ENCODE data around the gene SNX1.

DNA sequence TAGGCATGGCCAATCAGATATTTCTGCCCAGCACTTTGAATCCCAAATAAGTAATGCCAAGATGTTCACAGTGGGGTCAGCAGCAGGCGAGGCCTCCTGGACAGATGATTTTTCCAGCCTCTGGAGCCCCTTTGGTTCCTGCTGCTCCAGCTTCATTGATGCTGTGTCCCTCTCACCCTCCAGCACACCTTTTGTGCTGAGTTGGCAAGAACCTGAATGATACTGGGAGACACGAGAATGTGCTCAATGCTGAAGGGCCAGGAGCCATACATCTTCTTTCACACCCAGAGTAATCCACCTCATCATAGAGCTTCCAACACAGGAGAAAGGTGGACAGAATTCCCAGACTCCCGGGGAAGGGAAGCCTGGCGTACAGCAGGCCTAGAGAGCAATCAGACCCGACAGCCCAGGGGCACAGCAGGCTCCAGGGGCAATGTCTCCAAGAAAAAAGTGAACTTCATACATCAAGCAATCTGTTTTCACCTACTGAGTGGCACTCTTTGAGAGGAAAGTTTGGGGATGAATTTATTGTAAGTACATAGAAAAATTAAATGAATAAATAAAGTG, 42.8 kb upstream of the SNX1 start:
- TF ChIP-seq CTCF (IDR thresholded peaks at IDR 0.05), result no peak
- TF ChIP-seq HDAC2 (IDR thresholded peaks at IDR 0.05), result no peak
- no peak for TF ChIP-seq CEBPB (IDR thresholded peaks at IDR 0.05)

Data from A549 (cell line).